Endometrium (tissue), 2 donors: ENCODE data around the gene BRD9.
"Not testable (repeated sequence)": the region's sequence is repeated elsewhere in the genome, so short reads cannot be mapped to it uniquely, and the experiment has no call there.

Experiments used
- FAIRE-seq: peaks from 2 replicates; lab custom pipeline; 2012; peaks lifted over from hg19 to GRCh38; lab: Jason Lieb, UNC
- donor health status: control.
- donor health status: control.

The BRD9 gene

GRCh38 chr5:843926-844325 is 48.7 kb downstream of the BRD9 start:
- FAIRE-seq, result not testable (repeated sequence)

GRCh38 chr5:843371-843770 is 49.2 kb downstream of the BRD9 start:
- not testable (repeated sequence) for FAIRE-seq

GRCh38 chr5:842402-843221 is 50.0 kb downstream of the BRD9 start:
- FAIRE-seq, result not testable (repeated sequence)

- FAIRE-seq, result not testable (repeated sequence)
Measured at GRCh38 chr5:841531-842401, 50.8 kb downstream of the BRD9 start.

- not testable (repeated sequence) for FAIRE-seq
Measured at GRCh38 chr5:840974-841435, 51.6 kb downstream of the BRD9 start.

- FAIRE-seq, result not testable (repeated sequence)
Measured at GRCh38 chr5:840118-840973, 52.3 kb downstream of the BRD9 start.

GRCh38 chr5:838431-838851 is 54.2 kb downstream of the BRD9 start:
- not testable (repeated sequence) for FAIRE-seq

- not testable (repeated sequence) for FAIRE-seq
Measured at GRCh38 chr5:837621-838121, 54.9 kb downstream of the BRD9 start.

- FAIRE-seq, result not testable (repeated sequence)
Measured at GRCh38 chr5:835933-836612, 56.5 kb downstream of the BRD9 start.

- not testable (repeated sequence) for FAIRE-seq
Measured at GRCh38 chr5:834013-834412, 58.6 kb downstream of the BRD9 start.

GRCh38 chr5:828194-828593 is 64.4 kb downstream of the BRD9 start:
- FAIRE-seq, result not testable (repeated sequence)

- FAIRE-seq, result not testable (repeated sequence)
Measured at GRCh38 chr5:825544-825943, 67.1 kb downstream of the BRD9 start.

- no peak for FAIRE-seq
Measured at GRCh38 chr5:821504-821903, 71.1 kb downstream of the BRD9 start.

GRCh38 chr5:820245-820644 is 72.4 kb downstream of the BRD9 start:
- no peak for FAIRE-seq

GRCh38 chr5:819078-819477 is 73.5 kb downstream of the BRD9 start:
- FAIRE-seq, result no peak

- no peak for FAIRE-seq
Measured at GRCh38 chr5:816176-816575, 76.4 kb downstream of the BRD9 start.

GRCh38 chr5:815449-815848 is 77.2 kb downstream of the BRD9 start:
- no peak for FAIRE-seq
